Measurements from ENCODE around the gene ATP11A.
A peak's percentile ranks its signal among the peaks of the same experiment; 100 is the strongest.

ATP11A gene

DNA sequence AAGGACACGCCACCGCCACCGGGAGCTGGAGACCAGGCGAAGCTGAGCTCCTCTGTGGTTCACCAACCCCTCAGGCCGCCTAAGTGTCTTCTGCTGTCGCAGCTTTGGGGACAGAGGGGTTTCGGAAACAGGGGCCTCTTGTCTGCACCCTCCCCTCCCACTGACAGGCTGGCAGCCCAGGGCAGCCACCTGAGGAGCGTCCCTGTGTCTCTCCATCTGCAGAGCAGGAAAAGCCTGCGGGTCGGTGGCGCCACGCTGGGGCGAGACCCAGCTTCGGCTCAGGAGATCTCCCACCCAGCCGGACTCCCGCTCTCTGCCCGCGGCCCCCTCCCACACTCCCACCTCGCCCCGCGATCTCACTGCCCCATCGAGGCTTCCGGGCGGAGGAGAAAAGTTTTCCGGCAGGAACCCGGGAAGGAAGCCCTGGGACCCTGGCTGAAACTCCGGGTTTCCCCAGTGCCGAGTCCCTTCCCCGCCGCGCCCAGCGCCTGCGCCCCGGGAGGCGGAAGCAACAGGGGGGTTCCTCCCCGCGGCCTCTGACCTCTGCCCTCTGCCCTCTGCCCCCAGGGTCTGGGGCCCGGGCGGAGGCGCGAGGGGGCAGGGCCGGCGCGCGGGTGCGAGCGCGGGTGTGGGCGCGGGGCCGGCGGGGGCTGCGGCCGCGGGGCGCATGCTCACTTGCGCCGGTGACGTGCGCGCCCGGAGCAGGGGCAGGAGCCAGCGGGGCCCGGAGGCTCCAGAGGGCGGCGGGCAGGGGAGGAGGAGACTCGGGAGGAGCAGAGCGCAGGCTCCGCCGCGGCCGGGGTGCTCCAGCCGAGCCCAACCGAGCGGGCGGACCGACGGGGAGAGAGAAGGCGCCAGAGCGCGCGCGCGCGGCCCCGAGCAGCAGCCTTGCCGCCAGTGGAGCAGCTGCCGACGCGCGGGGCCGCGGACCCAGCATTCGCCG lies at the start of gene ATP11A:
TSS of gene ATP11A (plus strand) at position 736 of the 943 bp plus-strand sequence. CDS start 379 bp downstream, outside the sequence.
- DNase-seq (ENCODE audit: low read depth, low spot score), result peak; percentile 47

GRCh38 chr13:112641456-112642089 lies 48.3 kb upstream of the ATP11A start:
- no peak for DNase-seq (ENCODE audit: low read depth, low spot score)

GRCh38 chr13:112642090-112642460 lies 47.8 kb upstream of the ATP11A start:
- no peak for DNase-seq (ENCODE audit: low read depth, low spot score)

GRCh38 chr13:112643759-112644459 lies 45.9 kb upstream of the ATP11A start:
- DNase-seq (ENCODE audit: low read depth, low spot score), result no peak

- no peak for DNase-seq (ENCODE audit: low read depth, low spot score)
Observed at GRCh38 chr13:112645327-112645914, 44.4 kb upstream of the ATP11A start.

DNA sequence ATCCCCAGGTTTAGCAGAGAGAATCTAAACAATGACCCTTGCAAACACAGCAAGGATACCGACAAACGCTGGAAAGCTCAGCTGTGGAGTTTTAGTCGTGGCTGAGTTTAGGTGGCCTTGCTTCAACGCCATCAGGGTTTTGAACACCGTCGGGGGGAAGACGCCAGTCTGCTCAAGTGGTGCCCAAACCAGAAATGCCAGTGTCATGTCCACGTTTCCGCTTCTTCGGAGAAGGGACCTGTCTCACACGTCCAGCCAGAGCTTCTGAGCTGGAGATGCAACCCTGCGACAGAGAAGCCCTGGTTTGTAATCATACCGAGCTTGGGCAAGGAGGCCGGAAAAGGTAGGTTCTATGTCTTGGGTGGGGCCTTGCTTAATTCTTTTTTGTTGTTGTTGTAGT lies 42.6 kb upstream of the ATP11A start:
- DNase-seq (ENCODE audit: low read depth, low spot score), result no peak

- no peak for DNase-seq (ENCODE audit: low read depth, low spot score)
Observed at GRCh38 chr13:112648101-112648500, 41.7 kb upstream of the ATP11A start.

GRCh38 chr13:112648966-112649690 lies 40.7 kb upstream of the ATP11A start:
- no peak for DNase-seq (ENCODE audit: low read depth, low spot score)

- no peak for DNase-seq (ENCODE audit: low read depth, low spot score)
Observed at GRCh38 chr13:112651311-112651710, 38.5 kb upstream of the ATP11A start.

DNA sequence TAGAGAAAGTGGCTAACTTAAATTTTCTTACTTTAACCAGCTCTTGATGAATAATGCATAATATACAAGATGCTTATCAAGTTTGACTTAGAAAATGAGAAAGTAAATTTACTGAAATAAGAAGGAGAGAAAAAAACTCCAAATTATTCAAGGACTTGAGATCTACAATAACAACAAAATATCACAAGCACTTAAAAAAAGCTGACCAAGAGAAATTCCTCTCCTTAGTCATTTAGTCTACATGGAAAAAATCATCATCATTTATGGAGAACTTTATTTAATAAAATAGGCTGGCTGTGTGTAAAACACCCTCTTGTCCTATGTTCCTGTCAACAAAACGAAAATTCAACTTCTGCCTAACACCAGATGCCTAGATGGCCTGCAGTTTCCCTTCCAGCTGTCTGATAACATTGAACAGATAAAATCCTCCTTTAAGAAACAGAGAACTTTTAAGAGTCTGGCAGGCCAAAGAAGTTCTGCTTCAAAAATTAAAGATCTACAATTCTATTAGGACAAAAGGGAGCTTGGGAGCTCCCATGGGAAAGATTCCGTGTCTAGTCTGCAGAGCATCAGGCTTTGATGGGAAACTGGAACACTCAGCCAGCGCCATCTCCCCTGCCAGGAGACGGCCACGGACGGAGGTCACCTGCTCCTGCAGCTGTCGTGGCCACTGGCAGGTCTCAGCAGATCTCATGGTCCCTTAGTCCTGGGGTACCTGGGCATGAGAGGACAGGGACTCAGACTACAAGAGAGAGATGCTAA lies 37.9 kb upstream of the ATP11A start:
- DNase-seq (ENCODE audit: low read depth, low spot score), result no peak

GRCh38 chr13:112652512-112653070 lies 37.2 kb upstream of the ATP11A start:
- no peak for DNase-seq (ENCODE audit: low read depth, low spot score)

- DNase-seq (ENCODE audit: low read depth, low spot score), result no peak
Observed at GRCh38 chr13:112653071-112653470, 36.8 kb upstream of the ATP11A start.

GRCh38 chr13:112655913-112656312 lies 33.9 kb upstream of the ATP11A start:
- no peak for DNase-seq (ENCODE audit: low read depth, low spot score)

DNA sequence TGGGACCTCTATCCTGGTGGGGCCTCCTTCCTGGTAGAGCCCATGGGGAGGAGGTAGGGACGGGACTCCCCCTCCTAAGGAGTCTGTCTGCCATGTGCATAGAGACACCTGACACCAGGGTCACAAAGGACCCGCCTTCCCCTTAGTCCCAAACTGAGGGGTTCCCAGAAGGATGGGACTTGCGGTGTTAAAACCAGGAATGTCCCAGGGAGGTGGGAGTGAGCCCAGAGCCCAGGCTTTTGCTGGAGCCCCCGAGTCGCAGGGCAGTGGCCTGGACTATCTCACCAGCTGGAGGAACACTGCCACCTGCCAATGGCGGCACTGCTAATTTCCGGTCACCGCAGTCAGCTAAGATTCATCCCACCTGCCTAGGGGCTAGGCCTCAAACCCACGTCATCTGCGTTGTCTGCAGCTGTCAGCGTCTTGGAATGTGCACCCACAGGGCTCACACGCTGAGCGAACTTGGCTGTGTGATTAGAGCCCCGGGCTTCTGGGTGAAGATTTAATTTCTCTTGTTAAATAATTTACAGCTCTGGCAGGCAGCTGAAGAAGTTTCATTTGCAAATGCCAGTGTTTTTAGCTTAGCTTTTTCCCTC lies 31.9 kb upstream of the ATP11A start:
- DNase-seq (ENCODE audit: low read depth, low spot score), result no peak

GRCh38 chr13:112658808-112659207 lies 31.0 kb upstream of the ATP11A start:
- no peak for DNase-seq (ENCODE audit: low read depth, low spot score)

GRCh38 chr13:112661291-112661690 lies 28.5 kb upstream of the ATP11A start:
- no peak for DNase-seq (ENCODE audit: low read depth, low spot score)

DNA sequence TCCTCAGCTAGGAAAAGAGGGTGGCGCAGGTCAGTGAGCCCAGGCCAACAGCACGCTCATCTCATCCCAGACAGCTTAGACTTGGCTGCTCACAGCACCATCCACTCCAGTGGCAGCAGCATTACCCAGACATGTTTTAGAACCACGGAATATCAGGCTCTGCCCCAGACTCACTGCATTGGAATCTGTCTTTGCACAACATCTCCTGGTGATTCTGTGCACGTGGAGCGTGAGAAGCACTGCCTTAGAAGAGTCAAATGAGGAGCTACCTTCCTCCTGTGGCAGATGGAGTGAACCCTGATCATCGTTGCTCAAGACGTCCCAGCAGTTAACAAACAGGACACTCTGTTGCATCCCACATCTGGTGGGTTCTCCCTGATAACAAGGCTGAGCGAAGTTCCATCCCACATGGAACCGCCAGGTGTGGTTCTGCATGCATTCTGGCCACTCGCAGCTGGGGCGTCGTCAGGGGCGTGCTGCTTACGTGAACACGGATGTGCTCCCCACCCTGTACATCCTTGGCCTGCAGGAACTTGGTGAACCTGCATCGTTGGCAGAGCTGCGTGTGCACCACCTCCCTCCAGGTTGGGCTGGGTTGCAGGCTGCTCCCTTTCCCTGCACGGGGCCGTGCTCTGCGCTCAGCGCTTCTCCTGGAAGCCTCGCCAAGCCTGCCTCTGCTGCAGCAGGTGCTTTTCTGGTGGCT lies 25.2 kb upstream of the ATP11A start:
- no peak for DNase-seq (ENCODE audit: low read depth, low spot score)

DNA sequence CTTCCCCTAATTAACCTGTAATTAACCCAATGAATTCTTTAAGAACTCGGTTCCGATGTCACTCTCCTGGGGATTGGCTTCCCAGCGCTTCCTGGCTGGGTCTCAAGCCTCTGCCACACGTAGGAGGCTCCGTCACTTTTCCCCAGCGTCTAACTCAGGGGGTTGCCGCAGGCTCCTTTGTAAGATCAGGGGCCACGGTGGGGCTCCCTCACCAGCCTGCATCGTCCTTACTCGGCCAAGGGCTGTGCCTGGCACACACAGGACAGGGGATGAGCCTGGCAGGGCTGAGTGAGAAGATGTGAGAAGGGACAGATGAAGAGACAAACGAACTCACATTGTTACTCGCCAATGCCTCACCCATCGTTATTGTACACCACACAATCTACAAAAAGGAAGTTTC lies 20.9 kb upstream of the ATP11A start:
- DNase-seq (ENCODE audit: low read depth, low spot score), result no peak

DNA sequence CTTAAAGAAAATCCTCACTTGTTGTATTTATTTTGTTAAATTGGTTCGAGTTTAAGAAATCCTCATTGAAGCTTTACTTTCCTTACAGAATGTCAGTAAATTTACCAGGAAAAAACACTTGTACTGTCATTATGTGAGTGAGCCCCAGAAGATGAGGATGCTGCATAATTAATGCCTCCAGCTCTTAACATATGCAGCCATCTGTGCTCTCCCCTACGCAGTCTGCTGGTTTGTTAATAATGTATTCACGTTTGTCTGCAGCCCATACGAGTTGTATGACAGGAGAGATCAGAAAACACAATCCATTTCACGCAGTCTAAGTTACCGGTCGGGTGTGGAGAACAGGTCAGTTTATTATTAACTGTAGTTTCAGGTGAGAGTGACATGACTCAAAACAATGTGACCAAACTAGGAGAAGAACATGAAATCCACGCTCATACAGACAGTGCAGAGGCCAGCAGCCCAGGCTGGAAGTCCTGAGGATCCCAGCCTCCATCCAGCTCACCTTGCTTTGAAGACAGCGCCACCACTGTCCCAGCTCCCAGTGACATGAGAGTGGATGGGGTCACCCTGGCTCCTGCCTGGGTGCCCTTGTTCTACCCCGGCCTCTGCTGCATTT lies 19.8 kb upstream of the ATP11A start:
- no peak for DNase-seq (ENCODE audit: low read depth, low spot score)

Measured in smooth muscle cell of the brain vasculature (primary cell).